ENCODE measurements around the gene BICRA.
"Not testable (repeated sequence)": the region's sequence is repeated elsewhere in the genome, so short reads cannot be mapped to it uniquely, and the experiment has no call there.

BICRA gene

GRCh38 chr19:47608969-47609905 is at the start of gene BICRA:
BICRA (plus strand) TSS chr19:47609134; CDS start chr19:47673575, 64,441 bp downstream.
- ATAC-seq (peak; percentile 72), DNase-seq (peak; percentile 84 to 86)
- Mint-ChIP-seq H3K9me3 (no peaks in the 10 kb centered on the region), H3K27ac (peak within 1 kb of the TSS; percentile 98 to 99), H3K4me3 (peak within 1 kb of the TSS; percentile 93 to 96), H3K27me3 (no peaks in the 10 kb centered on the region), H3K4me1 (peaks cover 32% of the 10 kb centered on the region)

- H3K9me3 Mint-ChIP-seq = no peaks in the 10 kb centered on the region
- H3K4me1 Mint-ChIP-seq = peaks cover 6% of the 10 kb centered on the region
- no peak overlapping the region for H3K4me3 Mint-ChIP-seq
- H3K27me3 Mint-ChIP-seq = no peaks in the 10 kb centered on the region
- no peak overlapping the region for H3K27ac Mint-ChIP-seq
- ATAC-seq (no peak), DNase-seq (no peak)
These were observed 47.9 kb upstream of the BICRA start for GRCh38 chr19:47560999-47561398.

GRCh38 chr19:47561440-47562057 is 47.4 kb upstream of the BICRA start:
- Mint-ChIP-seq H3K4me3 (no peak overlapping the region), H3K9me3 (no peaks in the 10 kb centered on the region), H3K27ac (no peak overlapping the region), H3K4me1 (peaks cover 6% of the 10 kb centered on the region), H3K27me3 (no peaks in the 10 kb centered on the region)
- ATAC-seq = no peak
- no peak for DNase-seq

GRCh38 chr19:47564081-47564480 is 44.9 kb upstream of the BICRA start:
- no peak for ATAC-seq
- Mint-ChIP-seq H3K27ac (peak overlapping the region in 1 of 2 donors; percentile 13), H3K27me3 (no peaks in the 10 kb centered on the region)

GRCh38 chr19:47569331-47569730 is 39.6 kb upstream of the BICRA start:
- Mint-ChIP-seq H3K27ac (no peak overlapping the region), H3K9me3 (peaks cover 0 to 9% of the 10 kb centered on the region in 2 donors)

More at GRCh38 chr19:47564081-47564480, 44.9 kb upstream of the BICRA start:
- H3K4me1 Mint-ChIP-seq = peaks cover 6% of the 10 kb centered on the region
- H3K4me3 Mint-ChIP-seq = no peak overlapping the region
- no peak for DNase-seq
- no peaks in the 10 kb centered on the region for H3K9me3 Mint-ChIP-seq

GRCh38 chr19:47572635-47573034 is 36.3 kb upstream of the BICRA start:
- ATAC-seq (no peak), DNase-seq (no peak)
- H3K9me3 Mint-ChIP-seq = peaks cover 0 to 9% of the 10 kb centered on the region in 2 donors
- peak overlapping the region in 1 of 2 donors; percentile 45 for H3K27ac Mint-ChIP-seq
- peaks cover 11% of the 10 kb centered on the region for H3K27me3 Mint-ChIP-seq
- peaks cover 21% of the 10 kb centered on the region for H3K4me1 Mint-ChIP-seq
- H3K4me3 Mint-ChIP-seq = peak overlapping the region; percentile 42 to 60

More at GRCh38 chr19:47569331-47569730, 39.6 kb upstream of the BICRA start:
- no peak overlapping the region for H3K4me3 Mint-ChIP-seq
- no peak for ATAC-seq
- H3K27me3 Mint-ChIP-seq = peaks cover 11% of the 10 kb centered on the region
- peaks cover 12% of the 10 kb centered on the region for H3K4me1 Mint-ChIP-seq
- no peak for DNase-seq

GRCh38 chr19:47573071-47574026 is 35.6 kb upstream of the BICRA start, which contains the start of gene ZNF541:
ZNF541 (minus strand) TSS chr19:47573148; CDS start chr19:47555856, 17,292 bp downstream.
- H3K9me3 Mint-ChIP-seq = peaks cover 0 to 9% of the 10 kb centered on the region in 2 donors
- H3K4me1 Mint-ChIP-seq = peaks cover 27% of the 10 kb centered on the region
- DNase-seq (peak; percentile 70 to 84), ATAC-seq (peak; percentile 84)
- peaks cover 11% of the 10 kb centered on the region for H3K27me3 Mint-ChIP-seq
- H3K27ac Mint-ChIP-seq = peak within 1 kb of the TSS; percentile 1 to 52
- peak within 1 kb of the TSS; percentile 64 to 70 for H3K4me3 Mint-ChIP-seq

GRCh38 chr19:47580397-47580796 is 28.5 kb upstream of the BICRA start:
- ATAC-seq = no peak
- no peak overlapping the region for H3K4me3 Mint-ChIP-seq

GRCh38 chr19:47581605-47582319 is 27.2 kb upstream of the BICRA start:
- DNase-seq (no peak), ATAC-seq (no peak)
- H3K27me3 Mint-ChIP-seq = no peaks in the 10 kb centered on the region
- H3K4me3 Mint-ChIP-seq = peak overlapping the region; percentile 34 to 64
- peaks cover 37% of the 10 kb centered on the region for H3K4me1 Mint-ChIP-seq
- H3K27ac Mint-ChIP-seq = peak overlapping the region in 1 of 2 donors; percentile 50
- H3K9me3 Mint-ChIP-seq = peaks cover 6 to 13% of the 10 kb centered on the region in 2 donors

More at GRCh38 chr19:47580397-47580796, 28.5 kb upstream of the BICRA start:
- Mint-ChIP-seq H3K9me3 (peaks cover 0 to 3% of the 10 kb centered on the region in 2 donors), H3K4me1 (peaks cover 38% of the 10 kb centered on the region), H3K27me3 (no peaks in the 10 kb centered on the region), H3K27ac (no peak overlapping the region)
- DNase-seq = no peak

GRCh38 chr19:47582320-47582909 is 26.5 kb upstream of the BICRA start:
- H3K27ac Mint-ChIP-seq = peak overlapping the region in 1 of 2 donors; percentile 69
- peaks cover 30% of the 10 kb centered on the region for H3K4me1 Mint-ChIP-seq
- no peak for DNase-seq
- no peaks in the 10 kb centered on the region for H3K27me3 Mint-ChIP-seq
- peak overlapping the region; percentile 46 to 64 for H3K4me3 Mint-ChIP-seq
- ATAC-seq = no peak
- peaks cover 6 to 13% of the 10 kb centered on the region in 2 donors for H3K9me3 Mint-ChIP-seq

- ATAC-seq, H3K4me3 Mint-ChIP-seq, H3K27ac Mint-ChIP-seq, H3K27me3 Mint-ChIP-seq, DNase-seq: not testable (repeated sequence)
- H3K9me3 Mint-ChIP-seq = peaks cover 6 to 13% of the 10 kb centered on the region in 2 donors
- H3K4me1 Mint-ChIP-seq = peaks cover 23% of the 10 kb centered on the region
These were observed 25.8 kb upstream of the BICRA start for GRCh38 chr19:47583161-47583560.

GRCh38 chr19:47587295-47587694 is 21.6 kb upstream of the BICRA start:
- Mint-ChIP-seq H3K27me3 (no peaks in the 10 kb centered on the region), H3K4me3 (no peak overlapping the region), H3K27ac (no peak overlapping the region), H3K9me3 (peaks cover 6 to 13% of the 10 kb centered on the region in 2 donors), H3K4me1 (peaks cover 11% of the 10 kb centered on the region)
- DNase-seq (no peak), ATAC-seq (no peak)

- peaks cover 6 to 13% of the 10 kb centered on the region in 2 donors for H3K9me3 Mint-ChIP-seq
- H3K27ac Mint-ChIP-seq = no peak overlapping the region
- DNase-seq = no peak
- H3K27me3 Mint-ChIP-seq = no peaks in the 10 kb centered on the region
- no peaks in the 10 kb centered on the region for H3K4me1 Mint-ChIP-seq
- no peak for ATAC-seq
- no peak overlapping the region for H3K4me3 Mint-ChIP-seq
These were observed 19.1 kb upstream of the BICRA start for GRCh38 chr19:47589824-47590223.

- no peak for ATAC-seq
- Mint-ChIP-seq H3K9me3 (no peaks in the 10 kb centered on the region), H3K4me1 (peaks cover 13% of the 10 kb centered on the region), H3K27me3 (no peaks in the 10 kb centered on the region), H3K27ac (no peak overlapping the region), H3K4me3 (no peak overlapping the region)
- no peak for DNase-seq
These were observed 15.1 kb upstream of the BICRA start for GRCh38 chr19:47593860-47594259.
